AG08395 (cell line): ENCODE data around the gene HSPA12B.

Experiments
- DNase-seq: peaks from one replicate; pipeline ENCODE4 v3.0.0; 2012; ENCODE audit warnings: mixed read lengths, low spot score

Gene HSPA12B

GRCh38 chr20:3767110-3767426, 34.6 kb downstream of the HSPA12B start:
- no peak for DNase-seq

GRCh38 chr20:3767427-3768341, 35.2 kb downstream of the HSPA12B start, which contains the start of gene ADISSP:
Gene ADISSP, minus strand, starts transcription at chr20:3767753. Its CDS starts 7,653 bp downstream, at chr20:3760100.
- DNase-seq = peak; percentile 100

- peak; percentile 71 for DNase-seq
These were observed 36.1 kb downstream of the HSPA12B start for GRCh38 chr20:3768342-3769130.

- no peak for DNase-seq
These were observed 39.1 kb downstream of the HSPA12B start for GRCh38 chr20:3771552-3772058.

- DNase-seq = no peak
These were observed 43.1 kb downstream of the HSPA12B start for GRCh38 chr20:3775457-3776108.

- no peak for DNase-seq
These were observed 44.9 kb downstream of the HSPA12B start for GRCh38 chr20:3777381-3777715.

GRCh38 chr20:3777716-3778629, 45.5 kb downstream of the HSPA12B start:
- peak; percentile 84 for DNase-seq

- DNase-seq = no peak
These were observed 46.5 kb downstream of the HSPA12B start for GRCh38 chr20:3778976-3779375.

- peak; percentile 98 for DNase-seq
These were observed 48.8 kb downstream of the HSPA12B start, which contains the start of gene SPEF1 for GRCh38 chr20:3781153-3781910. Gene SPEF1, minus strand, starts transcription at chr20:3781448. Its CDS starts 161 bp downstream, at chr20:3781287.

- no peak for DNase-seq
These were observed 50.1 kb downstream of the HSPA12B start for GRCh38 chr20:3782597-3782996.

- DNase-seq = no peak
These were observed 50.6 kb downstream of the HSPA12B start for GRCh38 chr20:3783068-3783489.

- no peak for DNase-seq
These were observed 51.2 kb downstream of the HSPA12B start for GRCh38 chr20:3783511-3784195.

- DNase-seq = no peak
These were observed 51.9 kb downstream of the HSPA12B start for GRCh38 chr20:3784216-3784853.

- no peak for DNase-seq
These were observed 52.4 kb downstream of the HSPA12B start for GRCh38 chr20:3784863-3785239.

GRCh38 chr20:3785240-3786125, 53.0 kb downstream of the HSPA12B start:
- peak; percentile 15 for DNase-seq

GRCh38 chr20:3786126-3786484, 53.6 kb downstream of the HSPA12B start:
- DNase-seq = peak; percentile 30

GRCh38 chr20:3786665-3787323, 54.3 kb downstream of the HSPA12B start, which contains the start of gene CENPB:
Gene CENPB, minus strand, starts transcription at chr20:3786740. Its CDS starts 257 bp downstream, at chr20:3786483.
- DNase-seq = peak; percentile 93
